ENCODE results near the gene NTN5. TPM values are rescaled to one million over a fixed set of nuclear protein-coding genes. Genes with fewer than 3 reads are reported as not detected.

The NTN5 gene
- total RNA-seq, 4 donors from 2014 or later, result not detected

- no peak for ATAC-seq
- intact Hi-C loops (cut with DNase I; ENCODE audit: low total_unique reads) (loop anchor here (5.0 to 10.0 kb wide), 2 partner anchors 34 to 167 kb away; no protein-coding TSS in a partner anchor), in situ Hi-C loops (cut with MboI; ENCODE audit: low sequenced_read_pairs in 4 of 4) (loop anchor here in 1 of 4 donors (10.0 kb wide), 1 partner anchor 167 kb away; no protein-coding TSS in a partner anchor)
- TF ChIP-seq, protein P1, sequence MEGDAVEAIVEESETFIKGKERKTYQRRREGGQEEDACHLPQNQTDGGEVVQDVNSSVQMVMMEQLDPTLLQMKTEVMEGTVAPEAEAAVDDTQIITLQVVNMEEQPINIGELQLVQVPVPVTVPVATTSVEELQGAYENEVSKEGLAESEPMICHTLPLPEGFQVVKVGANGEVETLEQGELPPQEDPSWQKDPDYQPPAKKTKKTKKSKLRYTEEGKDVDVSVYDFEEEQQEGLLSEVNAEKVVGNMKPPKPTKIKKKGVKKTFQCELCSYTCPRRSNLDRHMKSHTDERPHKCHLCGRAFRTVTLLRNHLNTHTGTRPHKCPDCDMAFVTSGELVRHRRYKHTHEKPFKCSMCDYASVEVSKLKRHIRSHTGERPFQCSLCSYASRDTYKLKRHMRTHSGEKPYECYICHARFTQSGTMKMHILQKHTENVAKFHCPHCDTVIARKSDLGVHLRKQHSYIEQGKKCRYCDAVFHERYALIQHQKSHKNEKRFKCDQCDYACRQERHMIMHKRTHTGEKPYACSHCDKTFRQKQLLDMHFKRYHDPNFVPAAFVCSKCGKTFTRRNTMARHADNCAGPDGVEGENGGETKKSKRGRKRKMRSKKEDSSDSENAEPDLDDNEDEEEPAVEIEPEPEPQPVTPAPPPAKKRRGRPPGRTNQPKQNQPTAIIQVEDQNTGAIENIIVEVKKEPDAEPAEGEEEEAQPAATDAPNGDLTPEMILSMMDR (IDR thresholded peaks at IDR 0.05 in 4 of 5, conservative IDR thresholded peaks at IDR 0.05 in 1 of 5), result no peak
- TF ChIP-seq POLR2A (IDR thresholded peaks at IDR 0.05), result no peak
- no peak for DNase-seq
- H3K27me3 ChIP-seq, result no peaks in the 10 kb centered on the region
- no peak overlapping the region for H3K4me3 ChIP-seq
- H3K27ac ChIP-seq, result no peak overlapping the region
- H3K9me3 ChIP-seq, result no peaks in the 10 kb centered on the region
- H3K4me1 ChIP-seq, result peaks cover 4 to 11% of the 10 kb centered on the region in 2 donors
- no peaks in the 10 kb centered on the region for H3K36me3 ChIP-seq
Observed at GRCh38 chr19:48678201-48678600, 5.4 kb upstream of the NTN5 start.

DNA sequence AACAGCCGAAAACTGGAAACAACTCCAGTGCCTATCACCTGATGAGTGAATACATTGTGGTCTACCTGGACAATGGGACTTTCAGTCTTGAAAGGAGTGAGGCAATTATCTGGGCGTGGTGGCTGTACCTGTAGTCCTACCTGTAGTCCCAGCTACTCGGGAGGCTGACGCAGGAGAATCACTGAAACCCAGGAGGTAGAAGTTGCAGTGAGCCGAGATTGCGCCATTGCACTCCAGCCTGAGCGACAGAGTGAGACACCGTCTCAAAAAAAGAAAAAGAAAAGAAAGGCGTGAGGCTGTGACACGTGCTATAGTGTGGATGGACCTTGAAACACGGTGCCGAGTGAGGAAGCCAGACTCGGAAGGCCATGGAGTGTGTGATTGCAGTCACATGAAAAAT lies 4.1 kb upstream of the NTN5 start:
- Histone ChIP-seq H3K4me3 (no peak overlapping the region), H3K36me3 (no peaks in the 10 kb centered on the region), H3K4me1 (peaks cover 4 to 11% of the 10 kb centered on the region in 2 donors), H3K27ac (no peak overlapping the region), H3K9me3 (no peaks in the 10 kb centered on the region), H3K27me3 (no peaks in the 10 kb centered on the region)
- TF ChIP-seq POLR2A (IDR thresholded peaks at IDR 0.05), result no peak
- TF ChIP-seq, protein P1 (IDR thresholded peaks at IDR 0.05 in 4 of 5, conservative IDR thresholded peaks at IDR 0.05 in 1 of 5), result no peak
- DNase-seq, result no peak
- in situ Hi-C loops (cut with MboI; ENCODE audit: low sequenced_read_pairs in 4 of 4), result loop anchor here in 1 of 4 donors (10.0 kb wide), 1 partner anchor 168 kb away; no protein-coding TSS in a partner anchor
- no peak for ATAC-seq
- intact Hi-C loops (cut with DNase I; ENCODE audit: low total_unique reads), result loop anchor here (5.0 to 10.0 kb wide), 2 partner anchors 35 to 168 kb away; no protein-coding TSS in a partner anchor

DNA sequence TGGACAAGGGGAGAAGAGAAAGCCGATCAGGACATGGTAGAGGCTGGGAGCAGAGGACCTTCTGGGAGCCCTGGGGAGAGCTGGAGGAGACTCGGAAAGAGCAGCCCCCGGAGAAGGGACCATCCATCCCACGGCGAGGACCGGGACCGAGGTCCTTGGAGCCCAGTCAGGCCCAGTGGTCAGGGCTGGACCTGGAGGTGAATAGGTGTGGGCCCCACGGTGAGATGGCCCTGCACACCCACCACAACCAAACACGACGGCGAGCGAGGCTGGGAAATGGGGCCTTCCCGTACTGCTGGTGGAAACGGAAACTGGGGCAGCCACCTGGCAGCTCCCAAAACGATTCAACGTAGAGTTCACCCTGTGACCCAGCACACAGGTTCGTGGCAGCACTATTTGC lies 3.7 kb upstream of the NTN5 start:
- in situ Hi-C loops (cut with MboI; ENCODE audit: low sequenced_read_pairs in 4 of 4) (loop anchor here in 1 of 4 donors (10.0 kb wide), 1 partner anchor 168 kb away; no protein-coding TSS in a partner anchor), intact Hi-C loops (cut with DNase I; ENCODE audit: low total_unique reads) (loop anchor here (5.0 to 10.0 kb wide), 2 partner anchors 36 to 168 kb away; no protein-coding TSS in a partner anchor)
- DNase-seq (no peak), ATAC-seq (no peak)
- H3K9me3 ChIP-seq, result no peaks in the 10 kb centered on the region
- H3K27me3 ChIP-seq, result no peaks in the 10 kb centered on the region
- H3K4me1 ChIP-seq, result peaks cover 4 to 11% of the 10 kb centered on the region in 2 donors
- H3K27ac ChIP-seq, result no peak overlapping the region
- no peaks in the 10 kb centered on the region for H3K36me3 ChIP-seq
- TF ChIP-seq, protein P1 (IDR thresholded peaks at IDR 0.05 in 4 of 5, conservative IDR thresholded peaks at IDR 0.05 in 1 of 5), result no peak
- TF ChIP-seq POLR2A (IDR thresholded peaks at IDR 0.05), result no peak
- no peak overlapping the region for H3K4me3 ChIP-seq

DNA sequence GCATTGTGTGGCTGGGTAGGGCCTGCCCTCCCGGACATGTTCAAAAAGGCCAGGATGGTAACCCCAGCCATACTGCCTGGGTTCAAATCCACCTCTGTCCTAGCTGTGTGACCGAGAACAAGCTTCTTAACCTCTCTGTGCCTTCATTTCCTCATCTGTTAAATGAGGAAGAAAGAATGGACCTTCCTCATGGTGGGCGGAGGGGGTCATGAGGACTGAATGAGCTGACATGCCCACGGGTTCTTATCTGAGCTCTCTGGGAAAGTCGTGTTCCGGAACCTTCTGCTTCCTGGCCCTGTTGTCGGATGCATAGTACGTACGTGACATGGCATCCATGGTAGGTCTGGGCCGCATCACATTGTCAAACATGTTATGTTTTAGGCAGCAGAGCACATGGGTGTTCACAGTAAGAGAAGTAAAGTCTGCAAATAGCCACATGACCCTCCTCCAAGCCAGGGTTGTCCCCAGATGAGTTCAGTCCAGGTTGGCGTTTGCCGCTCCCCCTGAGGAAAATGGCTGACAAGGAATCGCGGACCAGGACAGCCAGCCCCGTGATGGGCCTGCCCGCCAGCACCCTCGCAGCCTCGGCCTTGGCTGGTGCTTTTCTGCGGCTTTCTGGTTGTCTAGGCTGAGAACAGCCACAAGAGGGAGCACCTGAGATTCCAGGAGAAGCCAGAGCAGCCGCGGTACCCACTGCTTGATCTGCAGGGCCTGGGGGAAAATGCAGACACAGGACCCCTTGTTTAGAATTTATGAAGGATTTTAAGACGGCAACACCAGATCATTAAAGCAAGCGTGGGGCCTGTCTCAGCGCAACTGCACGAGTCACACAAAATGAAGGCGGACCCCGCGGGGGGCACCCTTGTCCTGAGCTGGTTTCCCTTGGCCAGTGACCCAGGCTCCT lies 2.4 kb upstream of the NTN5 start:
- TF ChIP-seq POLR2A (IDR thresholded peaks at IDR 0.05), result no peak
- TF ChIP-seq, protein P1 (IDR thresholded peaks at IDR 0.05 in 4 of 5, conservative IDR thresholded peaks at IDR 0.05 in 1 of 5), result peak; percentile 80 to 93 (median 89)
- Histone ChIP-seq H3K9me3 (no peaks in the 10 kb centered on the region), H3K4me3 (no peak overlapping the region), H3K36me3 (no peaks in the 10 kb centered on the region), H3K27me3 (no peaks in the 10 kb centered on the region), H3K27ac (peak overlapping the region in 1 of 4 donors; percentile 57), H3K4me1 (peaks cover 4 to 11% of the 10 kb centered on the region in 2 donors)
- in situ Hi-C loops (cut with MboI; ENCODE audit: low sequenced_read_pairs in 4 of 4) (loop anchor here in 1 of 4 donors (10.0 kb wide), 1 partner anchor 170 kb away; no protein-coding TSS in a partner anchor), intact Hi-C loops (cut with DNase I; ENCODE audit: low total_unique reads) (loop anchor here (1.0 to 10.0 kb wide), 4 partner anchors 29 to 170 kb away; partner anchors contain the start of gene CA11)
- peak; percentile 91 to 95 for ATAC-seq
- peak; percentile 63 to 78 for DNase-seq
